IPS DF 4.7 (cell line): ENCODE results near the gene ULK4.

Source experiments
- DNase-seq: peaks from one replicate; pipeline ENCODE4 v3.0.0-alpha.2; 2013; ENCODE audit warnings: low spot score; ENCODE audit errors: extremely low read depth

Gene ULK4

DNA sequence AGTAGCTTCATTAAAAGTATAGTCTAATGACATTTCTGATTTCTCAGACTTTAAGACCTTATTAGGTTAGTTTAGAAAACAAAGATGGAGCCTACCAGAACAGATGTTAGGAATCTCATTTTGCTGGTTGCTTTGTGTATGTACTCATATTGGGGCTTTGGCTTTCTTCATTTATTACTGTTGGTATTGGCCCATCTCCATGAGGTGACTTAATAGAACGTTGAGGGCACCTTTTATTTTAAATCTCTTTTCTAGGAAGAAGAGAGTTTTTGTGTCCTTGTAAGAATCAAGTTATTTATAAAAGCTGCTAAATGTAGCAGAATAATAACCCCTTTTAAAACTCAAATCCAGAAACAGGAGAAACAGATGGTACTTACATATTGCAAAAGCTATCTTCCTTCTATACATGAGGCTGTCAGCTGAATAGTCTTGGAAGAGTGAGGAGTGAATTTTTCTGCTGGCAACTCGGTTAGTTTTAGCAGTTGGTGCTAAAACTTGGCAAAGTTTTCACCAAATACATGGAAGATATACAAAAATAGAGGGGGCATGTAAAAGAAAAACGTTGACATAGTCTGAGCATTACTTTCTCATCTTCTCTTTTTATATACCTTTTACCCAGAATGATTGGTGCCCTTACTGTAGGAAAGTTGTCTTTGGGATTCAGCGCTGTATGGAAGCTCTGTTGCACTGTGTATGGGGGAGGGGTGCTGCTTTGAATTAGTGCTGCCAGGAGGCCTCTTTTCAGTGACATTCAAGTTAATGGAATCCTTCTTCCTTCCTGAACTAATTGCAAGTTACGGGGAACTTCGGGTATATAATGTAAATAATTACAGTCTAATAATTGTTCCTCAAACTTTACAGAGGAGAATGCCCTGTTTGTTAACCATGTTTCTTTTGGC is 726.8 kb downstream of the ULK4 start:
- DNase-seq: no peak

DNA sequence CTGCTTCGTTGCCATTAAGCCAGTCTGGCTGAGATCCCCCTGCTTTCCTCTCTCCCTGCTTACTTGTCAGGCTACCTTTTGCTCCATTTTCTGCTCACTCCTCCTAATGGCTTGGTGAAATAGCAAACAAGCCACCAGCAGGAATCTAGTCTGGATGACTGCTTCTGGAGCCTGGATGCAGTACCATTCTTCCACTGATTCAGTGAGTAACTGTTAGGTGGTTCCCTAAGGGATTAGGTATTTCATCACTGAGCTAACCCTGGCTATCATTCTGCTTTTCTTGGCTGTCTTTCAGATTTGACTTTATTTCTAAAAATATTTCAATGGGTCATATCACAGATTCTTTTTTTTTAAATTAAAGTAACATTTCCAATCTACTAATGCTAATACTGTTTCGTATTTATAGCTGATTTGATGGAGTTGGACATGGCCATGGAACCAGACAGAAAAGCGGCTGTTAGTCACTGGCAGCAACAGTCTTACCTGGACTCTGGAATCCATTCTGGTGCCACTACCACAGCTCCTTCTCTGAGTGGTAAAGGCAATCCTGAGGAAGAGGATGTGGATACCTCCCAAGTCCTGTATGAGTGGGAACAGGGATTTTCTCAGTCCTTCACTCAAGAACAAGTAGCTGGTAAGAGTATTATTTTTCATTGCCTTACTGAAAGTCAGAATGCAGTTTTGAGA is 737.6 kb downstream of the ULK4 start:
- DNase-seq: no peak

DNA sequence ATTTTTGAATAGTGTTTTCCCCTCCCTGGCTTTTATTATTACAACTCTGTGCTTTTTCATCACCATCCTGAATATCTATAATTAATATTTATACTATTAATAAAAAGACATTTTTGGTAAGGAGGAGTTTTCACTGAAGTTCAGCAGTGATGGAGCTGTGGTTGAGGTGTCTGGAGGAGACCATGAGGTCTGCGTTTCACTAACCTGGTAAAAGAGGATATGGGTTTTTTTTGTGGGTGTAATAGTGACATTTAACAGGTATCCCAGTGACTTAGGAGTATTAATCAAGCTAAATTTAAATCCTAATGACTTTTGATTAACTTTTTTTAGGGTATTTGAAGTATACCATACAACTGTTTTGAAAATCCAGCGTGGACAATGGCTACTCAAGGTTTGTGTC is 738.2 kb downstream of the ULK4 start:
- DNase-seq: no peak

- DNase-seq: no peak
Measured at GRCh38 chr3:41223078-41223477, 738.8 kb downstream of the ULK4 start.

DNA sequence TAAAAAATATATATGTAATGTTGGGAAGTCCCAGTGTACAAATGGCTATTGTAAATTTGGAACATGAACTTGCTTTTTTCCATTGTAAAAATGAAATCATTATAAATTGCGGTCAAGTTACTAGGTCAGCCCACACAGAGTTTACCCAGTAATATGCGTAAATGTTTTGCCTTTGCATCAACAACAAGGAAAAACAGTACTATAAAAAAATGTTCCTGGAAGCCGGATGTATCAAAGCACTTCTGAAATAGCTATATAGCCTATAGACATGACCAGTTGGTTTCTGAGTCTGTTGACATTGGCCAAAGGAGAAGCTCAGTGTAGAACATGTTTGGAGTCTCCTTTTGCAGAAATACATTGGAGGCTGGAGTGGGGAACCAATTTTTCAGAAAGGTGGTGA is 739.4 kb downstream of the ULK4 start:
- DNase-seq: no peak

DNA sequence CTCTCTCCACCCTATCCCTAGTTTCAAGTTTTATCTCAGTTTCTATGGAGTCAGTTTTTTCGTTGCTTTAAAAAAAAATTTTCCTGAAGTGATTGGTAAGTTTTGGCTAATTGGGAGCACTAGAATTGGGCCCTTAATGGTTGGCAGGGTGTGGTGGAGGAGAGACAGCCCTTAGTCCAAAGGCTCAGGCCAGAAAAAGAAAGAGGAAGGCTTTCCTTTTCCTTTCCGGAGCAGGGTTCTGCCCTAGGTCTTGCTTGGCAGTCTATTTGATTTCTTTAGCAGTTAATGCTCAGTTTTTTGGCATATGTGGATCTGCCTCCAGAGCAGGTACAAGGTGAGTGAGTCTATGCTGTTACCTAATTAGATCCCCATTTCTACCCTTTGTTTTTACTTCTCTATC is 739.9 kb downstream of the ULK4 start:
- no peak for DNase-seq

DNA sequence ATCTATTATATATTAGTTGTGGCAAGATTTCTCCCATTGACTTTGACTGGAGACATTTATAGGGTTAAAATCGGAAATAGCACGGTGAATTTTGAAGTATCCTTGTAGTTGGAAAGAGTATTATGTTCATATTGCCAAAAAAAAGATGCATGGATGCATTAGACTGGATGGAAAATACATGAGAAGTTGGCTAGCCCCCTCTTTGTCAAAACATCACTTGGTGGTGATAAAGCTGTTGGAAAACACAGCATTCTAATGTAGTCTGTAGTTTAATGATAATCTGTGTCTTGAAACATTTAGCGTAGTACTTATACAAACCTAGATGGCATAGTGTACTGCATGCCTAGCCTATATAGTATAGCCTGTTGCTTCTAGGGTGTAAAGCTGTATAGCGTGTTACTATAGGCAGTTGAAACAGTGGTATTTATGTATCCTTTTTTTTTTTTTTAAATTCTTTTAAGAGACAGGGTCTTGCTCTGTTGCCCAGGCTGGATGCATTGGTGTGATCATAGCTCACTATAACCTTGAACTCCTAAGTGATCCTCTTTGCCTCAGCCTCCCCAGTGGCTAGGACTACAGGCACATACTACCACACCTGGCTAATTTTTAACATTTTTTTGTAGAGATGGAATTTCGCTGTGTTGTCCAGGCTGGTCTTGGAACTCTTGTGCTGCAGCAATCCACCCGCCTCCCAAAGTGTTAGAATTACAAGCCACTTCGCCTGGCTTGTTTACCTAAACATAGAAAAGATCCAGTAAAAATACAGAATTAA is 740.8 kb downstream of the ULK4 start:
- no peak for DNase-seq

- DNase-seq: no peak
Measured at GRCh38 chr3:41219424-41219823, 742.5 kb downstream of the ULK4 start.

DNA sequence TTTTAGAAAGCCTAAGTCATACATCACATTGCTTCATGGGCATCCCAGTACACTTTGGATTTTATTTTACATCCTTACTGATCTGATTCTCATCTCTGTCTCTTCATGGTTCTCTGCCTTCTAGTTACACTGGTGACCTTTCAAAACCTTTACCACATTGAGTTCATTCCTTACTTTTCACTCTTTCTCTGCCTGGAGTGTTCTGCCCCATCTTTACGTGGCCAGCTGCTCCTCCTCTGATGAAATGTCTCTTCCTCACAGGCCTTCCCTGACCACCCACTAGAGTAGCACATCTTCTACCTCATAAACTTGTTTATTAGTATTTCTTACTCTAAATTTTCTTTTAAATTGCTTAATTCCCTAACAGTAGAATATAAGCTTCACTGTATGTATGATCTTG is 744.9 kb downstream of the ULK4 start:
- no peak for DNase-seq

GRCh38 chr3:41216422-41216821 is 745.5 kb downstream of the ULK4 start:
- no peak for DNase-seq

DNA sequence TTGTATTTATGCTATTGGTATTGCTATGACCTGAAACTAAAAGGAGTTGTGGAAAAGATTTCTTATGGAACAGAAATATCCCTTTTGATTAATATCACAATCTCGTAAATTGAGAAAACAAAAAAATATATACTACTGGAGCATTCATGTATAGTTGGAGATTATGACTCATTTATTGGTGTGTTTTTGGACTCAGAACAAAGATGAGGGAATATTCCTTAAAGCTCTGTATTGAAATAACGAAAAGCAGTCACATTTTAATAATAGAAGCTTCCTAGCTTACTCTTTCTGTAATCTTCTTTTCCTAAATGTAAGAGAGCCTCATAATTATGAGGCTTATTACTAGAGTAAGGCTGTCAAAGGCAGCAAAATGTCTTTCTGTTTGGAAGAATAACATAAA is 748.3 kb downstream of the ULK4 start:
- DNase-seq: no peak

- no peak for DNase-seq
Measured at GRCh38 chr3:41212088-41212487, 749.8 kb downstream of the ULK4 start.

GRCh38 chr3:41210966-41211365 is 750.9 kb downstream of the ULK4 start:
- DNase-seq: no peak

GRCh38 chr3:41209646-41210045 is 752.3 kb downstream of the ULK4 start:
- DNase-seq: no peak

- no peak for DNase-seq
Measured at GRCh38 chr3:41208507-41209220, 753.2 kb downstream of the ULK4 start.

DNA sequence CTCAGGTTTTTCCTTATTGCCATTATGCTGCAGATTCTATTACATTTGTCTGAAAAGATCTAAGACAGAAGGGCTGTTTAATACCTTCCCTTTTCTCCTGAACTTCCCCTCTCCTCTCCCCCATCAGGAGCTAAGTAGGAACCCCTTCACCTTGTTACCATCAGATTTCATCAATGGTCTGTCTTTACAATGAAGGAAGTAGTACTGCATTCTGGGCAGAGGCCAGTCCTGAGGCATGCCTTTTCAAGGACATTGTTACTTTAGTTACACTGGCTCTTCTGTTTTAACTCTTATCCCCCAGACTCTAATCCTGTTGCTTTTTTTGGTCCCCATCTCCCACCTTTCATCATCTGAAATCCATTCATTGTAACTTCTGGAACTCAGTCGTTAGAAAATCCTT is 754.5 kb downstream of the ULK4 start:
- DNase-seq: no peak

GRCh38 chr3:41205591-41205990 is 756.3 kb downstream of the ULK4 start:
- no peak for DNase-seq

DNA sequence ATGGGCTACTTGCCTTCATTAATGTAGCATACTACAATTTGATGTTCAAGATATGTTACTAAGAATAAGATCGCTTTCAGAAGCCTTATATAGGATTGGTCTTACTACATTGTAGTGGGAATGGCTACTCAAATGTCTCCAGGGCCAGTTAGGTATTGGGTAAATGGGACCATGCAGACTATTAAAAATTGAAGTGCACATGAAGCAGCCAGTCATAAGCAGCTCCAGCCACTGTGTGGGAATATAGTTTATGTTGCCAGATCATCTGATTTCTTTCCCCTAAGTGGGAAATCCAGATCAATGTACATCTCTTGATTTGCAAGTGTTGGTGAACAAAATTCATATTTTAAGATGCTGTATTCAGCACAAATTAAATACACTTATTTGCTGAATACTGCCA is 757.5 kb downstream of the ULK4 start:
- no peak for DNase-seq

DNA sequence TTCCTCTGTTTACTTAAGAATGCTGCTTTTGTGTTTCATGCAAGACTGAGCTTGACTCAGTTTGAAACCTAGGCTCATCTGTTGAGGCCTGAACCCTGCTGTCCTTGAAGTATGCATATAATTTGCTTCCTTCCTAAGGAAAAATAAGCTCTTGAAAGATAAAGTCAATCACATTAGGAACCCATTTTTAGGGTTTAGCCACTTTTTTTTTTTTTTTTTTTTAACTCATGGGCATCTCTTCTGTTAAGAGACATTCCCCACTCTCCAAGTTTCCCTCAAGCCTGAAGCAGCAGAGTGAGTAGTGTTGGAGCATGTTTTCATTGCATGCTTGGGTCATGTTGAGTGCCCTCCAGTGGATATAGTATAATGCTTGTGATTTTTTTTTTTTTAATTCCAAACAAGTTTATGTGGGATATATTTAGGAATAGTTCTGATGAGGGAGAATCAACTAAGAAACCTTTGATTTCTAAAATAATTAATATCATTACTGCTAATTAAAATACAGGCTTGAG is 759.0 kb downstream of the ULK4 start:
- no peak for DNase-seq

DNA sequence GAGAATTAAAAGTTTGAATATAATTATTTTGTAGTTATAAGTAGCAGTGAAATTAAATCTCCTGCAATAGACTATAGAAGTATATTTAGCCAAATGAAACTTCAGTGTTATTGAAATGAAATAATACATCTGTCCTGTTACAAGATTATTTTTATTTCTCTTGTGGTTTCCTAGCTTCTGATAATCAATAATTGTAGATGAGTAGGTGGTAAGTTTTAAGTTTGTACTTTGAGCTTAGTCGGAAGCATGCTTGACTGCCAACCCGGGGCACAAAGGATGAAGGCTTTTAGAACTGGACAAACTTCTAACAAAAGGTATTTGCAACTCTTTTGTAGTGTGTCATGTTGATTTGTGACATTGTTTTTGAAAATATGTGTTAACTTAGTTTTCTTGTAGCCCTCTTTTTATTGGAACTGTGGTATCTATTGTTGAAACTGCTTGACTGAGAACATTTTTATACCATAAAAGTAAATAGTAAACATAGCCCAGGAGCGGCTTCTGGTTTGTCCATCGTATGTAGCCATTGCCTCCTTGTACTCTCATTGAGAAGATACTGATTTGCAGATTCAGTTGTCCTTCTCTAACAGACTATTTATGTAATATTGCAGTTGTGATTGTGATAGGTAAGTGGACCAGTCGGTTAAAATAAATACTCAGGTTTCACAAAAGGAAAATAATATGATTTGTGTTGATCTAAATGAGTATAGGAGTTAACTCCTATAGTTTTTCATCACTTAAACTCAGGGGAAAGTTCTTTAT is 759.6 kb downstream of the ULK4 start:
- DNase-seq: no peak

DNA sequence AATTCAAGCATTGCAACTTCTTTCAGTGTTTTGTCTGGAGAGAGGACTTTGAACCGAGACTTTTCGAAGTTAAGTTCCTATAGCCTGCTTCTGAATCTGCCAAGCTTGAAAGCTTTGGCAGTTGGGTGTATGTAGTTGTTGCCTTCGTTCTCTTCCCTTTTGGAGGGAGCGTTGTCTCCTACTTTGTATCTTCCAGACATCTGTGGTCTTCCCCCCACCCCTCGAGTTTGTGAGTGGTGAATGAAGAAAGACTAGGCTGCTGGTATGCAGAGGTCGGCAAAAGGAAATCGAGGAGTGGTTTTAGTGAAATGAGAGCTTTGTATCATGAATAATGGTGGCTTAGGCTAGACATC is 761.3 kb downstream of the ULK4 start:
- DNase-seq: no peak
